Stimulated activated CD4-positive, alpha-beta T cell treated with anti-CD3 and anti-CD28 coated beads, TNF-alpha, amount 100 ng/mL, for 48 hours (primary cell): ENCODE results near the gene MAPK8IP2.
A peak's percentile ranks its signal among the peaks of the same experiment; 100 is the strongest.
"Not testable (repeated sequence)": the region's sequence is repeated elsewhere in the genome, so short reads cannot be mapped to it uniquely, and the experiment has no call there.

Source experiments
- DNase-seq, 3 donors: peaks; one replicate each; pipeline ENCODE4 v3.0.0-alpha.2; 2020; ENCODE audit warnings: low read depth in 3 of 3

The MAPK8IP2 gene

GRCh38 chr22:50599816-50600455 is 657 bp upstream of the MAPK8IP2 start:
- DNase-seq: peak in 1 of 3 donors; percentile 59

- no peak for DNase-seq
Measured at GRCh38 chr22:50600967-50601668, 525 bp downstream of the MAPK8IP2 start.

- DNase-seq: no peak
Measured at GRCh38 chr22:50601669-50602337, 1.2 kb downstream of the MAPK8IP2 start.

DNA sequence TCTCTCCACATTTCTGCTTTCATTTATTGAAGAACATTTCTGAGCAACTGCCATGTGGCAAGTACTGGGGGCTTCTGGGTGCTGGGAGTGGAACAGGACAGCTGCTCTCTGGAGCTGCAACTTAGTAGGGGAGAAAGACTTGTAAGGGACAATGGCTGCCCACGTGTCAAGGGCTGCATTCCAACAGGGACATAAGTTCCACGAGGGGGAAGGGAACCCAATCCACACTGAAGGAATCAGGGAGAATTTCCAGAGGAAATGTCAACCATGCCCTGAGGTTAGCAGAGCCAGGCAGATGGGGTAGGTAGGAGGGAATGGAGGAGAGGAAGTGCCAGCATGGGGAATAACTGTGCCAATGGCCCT is 1.7 kb downstream of the MAPK8IP2 start:
- DNase-seq: no peak

GRCh38 chr22:50603511-50604255 is 3.1 kb downstream of the MAPK8IP2 start:
- no peak for DNase-seq

DNA sequence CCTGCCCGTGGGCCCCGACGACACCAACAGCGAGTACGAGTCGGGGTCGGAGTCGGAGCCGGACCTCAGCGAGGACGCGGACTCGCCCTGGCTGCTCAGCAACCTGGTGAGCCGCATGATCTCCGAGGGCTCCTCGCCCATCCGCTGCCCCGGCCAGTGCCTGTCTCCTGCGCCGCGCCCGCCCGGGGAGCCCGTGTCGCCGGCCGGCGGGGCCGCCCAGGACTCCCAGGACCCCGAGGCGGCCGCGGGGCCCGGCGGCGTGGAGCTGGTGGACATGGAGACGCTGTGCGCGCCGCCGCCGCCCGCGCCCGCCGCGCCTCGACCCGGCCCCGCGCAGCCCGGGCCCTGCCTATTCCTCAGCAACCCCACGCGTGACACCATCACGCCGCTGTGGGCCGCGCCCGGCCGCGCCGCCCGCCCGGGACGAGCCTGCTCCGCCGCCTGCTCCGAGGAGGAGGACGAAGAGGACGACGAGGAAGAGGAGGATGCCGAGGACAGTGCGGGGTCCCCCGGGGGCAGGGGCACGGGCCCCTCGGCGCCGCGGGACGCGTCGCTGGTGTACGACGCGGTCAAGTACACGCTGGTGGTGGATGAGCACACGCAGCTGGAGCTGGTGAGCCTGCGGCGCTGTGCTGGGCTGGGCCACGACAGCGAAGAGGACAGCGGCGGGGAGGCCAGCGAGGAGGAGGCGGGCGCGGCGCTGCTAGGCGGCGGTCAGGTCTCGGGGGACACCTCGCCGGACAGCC is 3.8 kb downstream of the MAPK8IP2 start:
- no peak for DNase-seq

DNA sequence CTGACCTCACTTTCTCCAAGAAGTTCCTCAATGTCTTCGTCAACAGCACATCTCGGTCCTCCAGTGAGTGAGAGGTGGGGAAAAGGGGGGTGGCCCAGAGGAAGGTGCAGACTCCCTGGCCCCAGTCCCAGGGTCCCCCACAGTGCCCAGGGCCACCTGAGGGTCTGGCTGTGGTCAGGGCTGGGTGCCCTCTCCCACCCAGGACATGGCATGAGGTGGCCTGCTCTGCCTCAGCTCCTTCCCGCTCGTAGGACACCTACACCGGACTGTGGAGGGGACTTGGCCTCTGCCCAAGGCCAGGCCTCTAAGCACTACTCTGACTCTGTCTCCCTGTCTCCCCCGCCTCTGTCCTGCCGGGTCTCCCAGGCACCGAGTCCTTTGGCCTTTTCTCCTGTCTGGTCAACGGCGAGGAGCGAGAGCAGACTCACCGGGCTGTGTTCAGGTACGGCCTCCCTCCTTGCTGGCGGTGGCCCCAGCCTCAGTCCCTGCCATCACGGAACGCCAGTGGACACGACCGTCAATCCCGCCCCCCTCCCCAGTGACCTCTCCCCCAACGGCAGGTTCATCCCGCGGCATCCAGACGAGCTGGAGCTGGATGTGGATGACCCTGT is 4.5 kb downstream of the MAPK8IP2 start:
- DNase-seq: no peak

DNA sequence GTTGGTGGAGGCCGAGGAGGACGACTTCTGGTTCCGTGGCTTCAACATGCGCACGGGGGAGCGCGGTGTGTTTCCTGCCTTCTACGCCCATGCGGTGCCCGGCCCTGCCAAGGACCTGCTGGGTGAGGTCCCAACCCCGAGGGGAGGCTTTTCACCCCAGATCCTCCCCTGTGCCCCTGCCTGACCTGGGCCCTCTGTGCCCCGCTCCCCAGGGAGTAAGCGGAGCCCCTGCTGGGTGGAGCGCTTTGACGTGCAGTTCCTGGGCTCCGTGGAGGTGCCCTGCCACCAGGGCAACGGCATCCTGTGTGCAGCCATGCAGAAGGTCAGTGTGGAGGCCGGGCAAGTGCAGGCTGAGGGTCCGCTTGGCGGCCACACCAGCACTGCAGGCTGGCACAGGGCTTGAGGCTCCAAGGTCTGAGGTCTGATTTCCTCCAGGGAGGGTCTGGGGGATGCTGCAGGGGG is 5.1 kb downstream of the MAPK8IP2 start:
- DNase-seq: no peak

DNA sequence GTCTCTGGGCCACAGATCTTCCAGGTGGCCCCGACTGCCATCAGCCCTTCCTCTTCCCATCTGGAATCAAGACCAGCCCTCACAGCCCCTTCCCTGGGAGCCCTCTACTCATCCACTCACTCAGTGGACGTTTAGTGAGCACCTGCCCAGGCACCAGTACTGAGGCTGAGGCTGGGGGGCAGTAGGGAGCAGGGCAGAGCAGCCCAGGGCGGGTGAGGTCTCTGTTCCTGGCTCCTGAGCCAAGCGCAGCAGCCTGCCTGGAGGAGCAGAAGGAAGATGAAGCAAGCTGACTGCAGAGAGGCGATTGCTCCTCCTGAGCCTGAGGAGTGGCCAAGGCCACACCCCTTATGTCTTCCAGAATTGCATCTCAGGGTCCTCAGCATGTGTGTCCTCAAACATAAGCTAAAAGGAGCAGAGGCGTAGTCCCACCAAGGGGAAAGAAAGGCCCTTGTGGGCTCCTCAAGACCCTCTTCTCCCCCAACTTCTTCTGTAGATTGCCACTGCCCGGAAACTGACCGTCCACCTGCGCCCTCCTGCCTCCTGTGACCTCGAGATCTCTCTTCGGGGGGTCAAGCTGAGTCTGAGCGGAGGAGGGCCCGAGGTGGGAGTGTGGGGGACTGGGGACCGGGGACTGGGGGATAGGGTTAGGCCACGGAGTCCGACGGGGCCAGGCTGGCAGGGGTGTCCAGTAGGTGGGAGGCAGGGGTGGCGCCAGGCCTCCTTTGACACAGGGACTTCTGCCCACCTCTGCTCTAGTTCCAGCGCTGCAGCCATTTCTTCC is 5.8 kb downstream of the MAPK8IP2 start:
- DNase-seq: no peak

DNA sequence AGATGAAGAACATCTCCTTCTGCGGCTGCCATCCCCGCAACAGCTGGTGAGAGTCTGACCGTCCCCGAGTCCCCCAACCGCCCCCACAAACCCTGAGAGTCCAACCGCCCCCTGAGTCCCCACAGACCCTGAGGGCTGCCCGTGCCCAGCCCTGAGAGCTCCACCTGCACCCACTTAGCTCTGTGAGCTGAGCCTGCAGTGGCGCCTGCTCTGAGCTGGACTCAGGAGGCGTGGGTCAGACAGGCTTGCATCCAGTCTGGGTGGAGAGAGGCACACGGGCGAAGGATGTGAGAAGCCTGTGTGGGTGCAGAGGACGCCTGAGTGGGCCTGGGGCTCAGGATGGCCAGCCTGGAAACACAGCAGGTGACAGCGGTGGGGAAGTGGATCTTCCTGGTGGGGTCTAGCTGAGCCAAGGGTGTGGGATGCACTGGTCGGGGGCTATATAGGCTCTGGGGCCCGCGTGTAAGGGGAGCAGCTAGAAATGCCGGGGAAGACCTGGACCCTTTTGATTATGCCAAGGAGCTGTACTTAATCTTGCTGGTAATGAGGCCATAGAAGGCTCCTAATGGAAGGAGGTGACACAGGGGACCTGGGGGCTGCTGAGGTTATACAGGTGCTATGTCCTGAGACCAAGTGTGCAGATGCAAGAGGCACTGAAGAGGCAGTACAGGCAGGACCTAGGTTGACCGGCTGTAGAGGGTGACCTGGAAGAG is 6.5 kb downstream of the MAPK8IP2 start:
- no peak for DNase-seq

- DNase-seq: no peak
Measured at GRCh38 chr22:50607659-50608020, 7.0 kb downstream of the MAPK8IP2 start.

DNA sequence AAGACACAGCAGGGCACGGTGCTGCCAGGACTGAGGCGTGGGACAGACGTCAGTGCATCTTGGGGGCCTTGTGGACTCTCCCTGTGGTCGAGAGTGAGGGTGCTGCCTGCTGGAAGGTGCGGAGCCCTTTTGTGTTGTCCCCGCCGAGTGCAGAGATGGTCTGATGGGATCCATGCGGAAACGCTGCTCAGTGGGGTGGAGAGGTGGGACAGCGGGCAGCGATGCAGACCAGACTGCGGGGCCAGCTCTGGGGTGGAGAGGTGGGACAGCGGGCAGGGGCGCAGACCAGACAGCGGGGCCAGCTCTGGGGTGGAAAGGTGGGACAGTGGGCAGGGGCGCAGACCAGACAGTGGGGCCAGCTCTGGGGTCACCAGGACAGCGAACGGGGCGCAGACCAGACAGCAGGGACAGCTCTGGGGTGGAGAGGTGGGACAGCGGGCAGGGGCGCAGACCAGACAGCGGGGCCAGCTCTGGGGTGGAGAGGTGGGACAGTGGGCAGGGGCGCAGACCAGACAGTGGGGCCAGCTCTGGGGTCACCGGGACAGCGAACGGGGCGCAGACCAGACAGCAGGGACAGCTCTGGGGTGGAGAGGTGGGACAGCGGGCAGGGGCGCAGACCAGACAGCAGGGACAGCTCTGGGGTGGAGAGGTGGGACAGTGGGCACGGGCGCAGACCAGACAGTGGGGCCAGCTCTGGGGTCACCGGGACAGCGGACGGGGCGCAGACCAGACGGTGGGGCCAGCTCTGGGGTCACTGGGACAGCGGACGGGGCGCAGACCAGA is 7.7 kb downstream of the MAPK8IP2 start:
- DNase-seq: not testable (repeated sequence)

GRCh38 chr22:50608996-50609395 is 8.4 kb downstream of the MAPK8IP2 start:
- no peak for DNase-seq

GRCh38 chr22:50609599-50609998 is 9.0 kb downstream of the MAPK8IP2 start:
- no peak for DNase-seq

DNA sequence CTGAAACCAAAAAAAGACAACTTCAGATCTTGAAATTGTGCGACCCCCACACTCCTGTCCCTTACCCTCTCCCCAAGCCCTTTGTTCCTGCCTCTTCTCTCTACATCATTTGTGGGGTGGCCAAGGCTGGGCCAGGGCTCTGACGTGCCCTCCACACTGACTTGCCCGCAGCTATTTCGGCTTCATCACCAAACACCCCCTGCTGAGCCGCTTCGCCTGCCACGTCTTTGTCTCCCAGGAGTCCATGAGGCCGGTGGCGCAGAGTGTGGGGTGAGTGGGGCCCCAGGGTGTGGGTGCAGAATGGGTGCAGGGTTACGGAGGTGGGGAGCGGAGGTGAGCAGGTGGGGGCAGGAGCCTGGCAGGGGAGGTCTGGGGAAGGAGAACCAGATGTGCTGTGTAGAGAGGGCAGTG is 9.5 kb downstream of the MAPK8IP2 start:
- DNase-seq: no peak

DNA sequence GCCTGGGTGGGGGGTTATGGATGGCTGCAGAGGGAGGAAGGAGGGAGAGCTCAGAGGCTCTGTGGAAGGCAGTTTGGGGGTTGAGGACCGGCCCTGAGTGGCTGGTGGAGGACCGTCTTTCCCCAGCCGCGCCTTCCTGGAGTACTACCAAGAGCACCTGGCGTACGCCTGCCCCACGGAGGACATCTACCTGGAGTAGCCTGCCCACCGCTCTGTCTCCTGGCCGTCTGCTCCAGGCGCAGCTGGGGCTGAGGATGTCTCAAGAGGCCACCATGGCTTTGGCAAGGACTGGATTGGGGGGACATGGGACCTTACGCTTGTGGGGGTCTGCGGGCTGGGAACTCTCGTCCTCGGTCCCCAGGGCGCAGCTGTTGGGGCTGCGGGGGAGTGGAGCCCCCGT is 10.0 kb downstream of the MAPK8IP2 start:
- DNase-seq: no peak

DNA sequence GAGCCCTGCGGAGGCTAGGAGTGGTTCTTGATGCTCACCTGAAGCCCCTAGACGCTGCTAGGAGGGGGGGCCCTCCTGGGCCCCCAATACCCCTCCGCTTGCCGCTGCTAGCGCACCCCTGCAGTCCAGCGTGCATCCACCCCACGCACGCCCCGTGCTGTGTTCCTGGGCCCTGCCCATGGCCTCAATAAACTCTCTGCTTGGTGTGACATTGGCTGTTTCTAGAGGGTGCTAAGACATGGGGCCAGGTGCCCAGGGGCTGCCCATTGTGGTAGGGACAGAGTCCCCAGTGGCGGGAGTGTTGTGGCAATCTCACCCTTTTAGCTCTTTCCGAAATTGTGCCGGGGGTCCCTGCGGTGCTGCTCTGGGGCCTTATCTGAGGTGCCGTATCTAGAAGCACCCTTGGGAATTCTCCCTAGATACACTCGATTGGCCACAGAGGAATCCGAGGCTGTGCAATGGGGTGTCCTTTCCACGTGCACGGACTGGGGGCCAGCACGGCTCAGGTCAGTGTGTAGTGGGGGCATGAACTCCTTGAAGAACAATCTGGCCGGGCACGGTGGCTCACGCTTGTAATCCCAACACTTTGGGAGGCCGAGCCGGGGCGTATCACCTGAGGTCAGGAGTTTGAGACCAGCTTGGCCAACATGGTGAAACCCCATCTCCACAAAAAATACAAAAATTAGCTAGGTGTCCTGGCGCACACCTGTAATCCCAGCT is 10.9 kb downstream of the MAPK8IP2 start:
- no peak for DNase-seq

GRCh38 chr22:50612168-50612527 is 11.6 kb downstream of the MAPK8IP2 start:
- no peak for DNase-seq
